Activated CD8-positive, alpha-beta memory T cell treated with anti-CD3 and anti-CD28 coated beads, Interleukin-2, amount 50 U/mL, for 1 hour (primary cell): ENCODE data around the gene LRMDA.
"Not testable (repeated sequence)": the region's sequence is repeated elsewhere in the genome, so short reads cannot be mapped to it uniquely, and the experiment has no call there.

Experiments
- DNase-seq: peaks from one replicate; pipeline ENCODE4 v3.0.0-alpha.2; 2020; ENCODE audit errors: extremely low read depth

The LRMDA gene

GRCh38 chr10:76125900-76126299 is 694.5 kb downstream of the LRMDA start:
- DNase-seq: no peak

DNA sequence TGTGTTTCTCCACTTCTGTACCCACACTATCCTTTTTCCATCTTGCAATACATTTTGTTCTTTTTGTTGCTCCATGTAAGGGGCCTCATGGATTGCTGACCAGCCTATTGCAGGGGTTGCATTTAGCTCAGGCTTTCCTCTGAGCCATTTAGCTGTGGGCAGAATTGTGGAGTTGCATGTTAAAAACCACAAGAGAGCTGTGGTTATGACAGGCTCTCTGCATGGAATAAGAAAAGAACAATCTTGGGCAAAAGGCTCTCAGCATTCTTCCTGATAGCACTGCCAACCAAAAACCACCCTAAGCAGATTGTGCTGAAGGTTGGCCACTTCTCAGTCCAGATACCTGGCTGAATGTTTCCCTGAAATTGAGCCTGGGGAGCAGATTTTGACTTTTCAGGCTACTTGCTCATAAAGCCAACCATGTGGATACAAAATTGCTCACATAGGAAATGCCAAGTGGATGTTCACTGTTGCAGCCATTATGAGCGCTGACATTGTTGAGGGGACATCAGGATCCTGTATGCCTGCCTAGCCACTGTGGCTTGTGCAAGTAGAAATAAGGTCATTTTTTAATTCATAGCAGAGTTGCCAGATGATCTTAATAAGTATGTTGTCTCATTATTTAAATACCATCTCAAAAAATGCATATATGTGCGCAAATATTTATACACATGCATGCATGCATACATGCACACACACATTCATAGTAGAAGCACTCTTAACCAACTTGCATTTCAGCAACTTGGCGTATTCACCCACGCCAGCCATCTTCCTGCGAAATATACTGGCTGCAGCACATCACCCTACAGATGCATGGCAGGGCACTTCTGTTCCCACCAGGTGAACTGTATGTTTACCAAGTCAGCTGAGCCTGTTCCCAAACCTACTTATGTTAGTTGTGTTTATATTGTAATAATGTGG is 695.4 kb downstream of the LRMDA start:
- no peak for DNase-seq

GRCh38 chr10:76127984-76128589 is 696.7 kb downstream of the LRMDA start:
- no peak for DNase-seq

- no peak for DNase-seq
Measured at GRCh38 chr10:76129213-76129612, 697.8 kb downstream of the LRMDA start.

- DNase-seq: no peak
Measured at GRCh38 chr10:76130892-76131291, 699.5 kb downstream of the LRMDA start.

- no peak for DNase-seq
Measured at GRCh38 chr10:76133597-76134255, 702.3 kb downstream of the LRMDA start.

GRCh38 chr10:76136961-76137360 is 705.5 kb downstream of the LRMDA start:
- DNase-seq: no peak

DNA sequence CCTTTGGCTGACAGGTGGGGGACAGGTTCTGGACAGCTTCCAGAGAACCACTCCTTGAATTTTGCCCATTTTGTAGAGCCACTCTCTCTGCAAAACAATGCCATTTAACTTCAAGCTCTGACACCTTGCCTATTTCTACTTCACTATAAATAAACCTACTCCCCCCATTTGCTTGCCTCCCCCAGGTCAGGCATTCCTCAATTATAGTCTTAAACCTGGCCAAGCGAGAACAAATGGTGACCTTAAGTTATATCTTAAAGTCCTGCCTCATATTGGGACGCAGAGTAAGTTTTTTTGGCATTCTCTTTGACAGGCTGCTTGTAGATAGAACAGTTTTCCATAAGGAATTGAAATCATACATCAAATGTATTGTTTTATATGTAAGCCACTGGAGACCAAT is 706.9 kb downstream of the LRMDA start:
- no peak for DNase-seq

GRCh38 chr10:76138906-76139305 is 707.5 kb downstream of the LRMDA start:
- DNase-seq: no peak

- DNase-seq: no peak
Measured at GRCh38 chr10:76139431-76139830, 708.0 kb downstream of the LRMDA start.

GRCh38 chr10:76141376-76141775 is 710.0 kb downstream of the LRMDA start:
- no peak for DNase-seq

DNA sequence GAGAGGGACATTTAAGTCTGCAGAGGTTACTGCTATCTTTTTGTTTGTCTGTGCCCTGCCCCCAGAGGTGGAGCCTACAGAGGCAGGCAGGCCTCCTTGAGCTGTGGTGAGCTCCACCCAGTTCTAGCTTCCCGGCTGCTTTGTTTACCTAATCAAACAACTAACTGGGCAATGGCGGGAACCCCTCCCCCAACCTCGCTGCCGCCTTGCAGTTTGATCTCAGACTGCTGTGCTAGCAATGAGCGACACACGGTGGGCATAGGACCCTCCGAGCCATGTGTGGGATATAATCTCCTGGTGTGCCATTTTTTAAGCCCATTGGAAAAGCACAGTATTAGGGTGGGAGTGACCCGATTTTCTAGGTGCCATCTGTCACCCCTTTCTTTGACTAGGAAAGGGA is 716.8 kb downstream of the LRMDA start:
- DNase-seq: not testable (repeated sequence)

DNA sequence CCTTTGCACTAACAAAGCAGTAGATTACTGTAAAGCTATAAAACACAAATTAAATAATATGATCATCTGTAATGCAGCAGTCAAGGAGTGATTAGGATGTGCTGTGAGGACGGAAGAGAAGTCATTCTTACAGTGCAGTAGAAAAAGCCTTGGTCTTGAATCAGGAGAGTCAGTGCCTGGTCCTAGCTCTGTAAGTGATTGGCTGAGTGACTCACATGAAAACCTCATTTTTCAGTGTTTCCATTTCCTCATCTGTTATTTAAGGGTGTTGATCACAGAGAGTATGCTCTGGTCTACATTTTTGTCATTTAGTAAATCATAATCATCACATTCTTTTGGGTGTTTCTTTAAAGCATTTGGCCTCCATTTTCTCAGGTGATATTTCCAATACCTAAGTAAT is 717.8 kb downstream of the LRMDA start:
- no peak for DNase-seq

- no peak for DNase-seq
Measured at GRCh38 chr10:76149602-76150138, 718.2 kb downstream of the LRMDA start.

- DNase-seq: no peak
Measured at GRCh38 chr10:76150139-76150875, 718.9 kb downstream of the LRMDA start.

GRCh38 chr10:76150876-76151288 is 719.5 kb downstream of the LRMDA start:
- DNase-seq: no peak

- DNase-seq: no peak
Measured at GRCh38 chr10:76152186-76152585, 720.8 kb downstream of the LRMDA start.

GRCh38 chr10:76155961-76156360 is 724.5 kb downstream of the LRMDA start:
- DNase-seq: no peak

GRCh38 chr10:76160446-76161300 is 729.2 kb downstream of the LRMDA start:
- no peak for DNase-seq

DNA sequence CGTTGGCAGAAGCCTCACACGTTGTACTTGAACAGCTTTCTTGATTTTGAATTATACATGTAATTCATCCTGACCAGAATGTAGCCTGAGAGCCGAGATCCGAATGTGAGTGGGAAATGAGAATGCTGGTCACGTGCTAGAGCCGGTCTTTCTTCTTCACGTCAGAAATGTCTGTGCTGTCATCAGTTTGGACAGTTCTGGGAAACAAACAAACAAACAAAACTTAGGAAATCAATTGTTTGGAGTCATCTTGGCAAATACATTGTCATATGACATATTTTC is 729.8 kb downstream of the LRMDA start:
- DNase-seq: no peak

- DNase-seq: no peak
Measured at GRCh38 chr10:76168437-76168836, 737.0 kb downstream of the LRMDA start.
